IPS-18a (cell line): Measurements from ENCODE around the gene ZNF275.

Source experiments
- H3K27ac ChIP-seq: one replicate; pipeline ENCODE4 v1.5.1; 2013; ENCODE audit warnings: low read length
- H3K27me3 ChIP-seq: one replicate; pipeline ENCODE4 v1.6.1; 2013; ENCODE audit warnings: mild to moderate bottlenecking, low read length; ENCODE audit not compliant: control insufficient read depth, insufficient read depth
- H3K36me3 ChIP-seq: one replicate; pipeline ENCODE4 v1.6.1; 2013; ENCODE audit warnings: low read depth, low read length; ENCODE audit not compliant: control insufficient read depth
- H3K4me1 ChIP-seq: one replicate; pipeline ENCODE4 v1.6.1; 2013; ENCODE audit warnings: low read depth, low read length; ENCODE audit not compliant: control insufficient read depth
- H3K4me3 ChIP-seq: one replicate; pipeline ENCODE4 v1.5.1; 2013; ENCODE audit warnings: low read length
- H3K9ac ChIP-seq: one replicate; pipeline ENCODE4 v1.6.1; 2013; ENCODE audit warnings: mild to moderate bottlenecking, low read length, moderate library complexity
- H3K9me3 ChIP-seq: one replicate; pipeline ENCODE4 v1.6.1; 2013; ENCODE audit warnings: low read depth, low read length; ENCODE audit not compliant: control insufficient read depth

ZNF275 gene

DNA sequence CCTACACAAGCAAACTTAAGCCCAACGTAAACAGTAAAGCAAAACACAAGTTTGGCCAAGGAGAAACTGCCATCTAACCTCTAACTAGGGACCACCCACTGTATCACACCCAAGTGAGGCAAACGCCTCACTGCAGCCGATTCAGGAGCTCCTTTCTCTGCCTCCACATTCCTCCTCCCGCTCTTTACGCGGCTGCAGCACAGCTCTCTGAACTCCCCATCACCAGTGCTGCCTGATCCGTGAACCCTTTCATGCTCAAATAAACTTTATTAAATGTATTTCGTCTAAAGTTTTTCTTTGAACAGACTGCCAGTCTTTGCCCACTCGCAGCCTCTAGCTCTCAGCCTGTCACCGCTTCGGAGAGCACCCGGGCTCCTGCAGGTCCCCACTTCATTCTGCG is 60.7 kb downstream of the ZNF275 start:
- Histone ChIP-seq H3K4me3 (no peak overlapping the region), H3K9me3 (peaks cover 27% of the 10 kb centered on the region), H3K27me3 (no peaks in the 10 kb centered on the region), H3K36me3 (no peaks in the 10 kb centered on the region), H3K9ac (no peak overlapping the region), H3K27ac (no peak overlapping the region), H3K4me1 (no peaks in the 10 kb centered on the region)

GRCh38 chrX:153395613-153396319 is 61.8 kb downstream of the ZNF275 start:
- Histone ChIP-seq H3K4me1 (no peaks in the 10 kb centered on the region), H3K9ac (no peak overlapping the region), H3K9me3 (peaks cover 21% of the 10 kb centered on the region), H3K4me3 (no peak overlapping the region), H3K27me3 (no peaks in the 10 kb centered on the region), H3K27ac (no peak overlapping the region), H3K36me3 (no peaks in the 10 kb centered on the region)

DNA sequence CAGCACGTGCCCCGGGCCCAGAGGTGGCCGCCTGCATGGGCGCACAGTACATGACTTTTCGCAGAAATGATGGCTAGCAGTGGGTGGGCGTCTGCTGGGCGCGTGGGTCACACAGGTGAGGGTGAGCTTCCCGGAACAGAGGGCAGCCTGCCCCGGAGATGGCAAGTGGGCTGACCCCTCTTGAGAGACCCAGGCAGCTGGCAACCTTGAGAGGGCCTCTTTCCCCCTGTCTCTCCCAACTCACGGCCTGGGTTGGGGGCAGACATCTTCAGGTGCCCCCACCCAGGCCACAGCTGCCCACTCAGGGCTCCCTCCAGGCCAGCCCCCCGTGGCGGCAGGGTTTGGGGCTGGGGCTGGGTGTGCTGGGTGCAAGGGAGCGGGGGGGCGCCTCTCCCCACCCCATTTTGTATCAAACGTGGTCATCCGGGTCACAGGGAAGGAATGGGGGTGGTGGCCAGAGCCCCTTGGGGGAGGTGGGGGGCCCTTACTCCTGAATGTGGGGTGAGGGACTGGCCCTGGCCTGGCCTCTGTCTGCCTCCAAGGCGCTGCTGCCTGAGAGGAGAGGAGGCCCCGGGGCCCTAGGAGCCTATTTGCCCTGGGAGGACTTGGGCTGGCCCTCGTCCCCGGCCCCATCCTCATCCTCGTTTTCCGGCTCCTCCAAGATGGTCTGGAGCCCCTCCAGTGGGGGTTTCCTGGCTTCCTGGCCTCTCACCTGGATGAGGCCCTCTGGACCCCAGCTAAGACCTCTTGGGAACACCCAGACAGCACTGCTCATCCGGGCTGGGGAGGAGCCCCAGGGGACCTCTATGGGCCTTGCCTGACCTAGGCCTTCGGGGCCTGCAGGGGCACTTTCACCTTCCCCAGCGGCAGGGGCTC is 62.6 kb downstream of the ZNF275 start:
- Histone ChIP-seq H3K4me3 (no peak overlapping the region), H3K27me3 (no peaks in the 10 kb centered on the region), H3K27ac (no peak overlapping the region), H3K9me3 (peaks cover 14% of the 10 kb centered on the region), H3K36me3 (no peaks in the 10 kb centered on the region), H3K9ac (no peak overlapping the region), H3K4me1 (no peaks in the 10 kb centered on the region)

- no peak overlapping the region for H3K9ac ChIP-seq
- H3K9me3 ChIP-seq: peaks cover 9% of the 10 kb centered on the region
- no peaks in the 10 kb centered on the region for H3K4me1 ChIP-seq
- no peaks in the 10 kb centered on the region for H3K36me3 ChIP-seq
- no peak overlapping the region for H3K4me3 ChIP-seq
- H3K27ac ChIP-seq: no peak overlapping the region
- H3K27me3 ChIP-seq: no peaks in the 10 kb centered on the region
Measured at GRCh38 chrX:153397256-153397960, 63.5 kb downstream of the ZNF275 start.

DNA sequence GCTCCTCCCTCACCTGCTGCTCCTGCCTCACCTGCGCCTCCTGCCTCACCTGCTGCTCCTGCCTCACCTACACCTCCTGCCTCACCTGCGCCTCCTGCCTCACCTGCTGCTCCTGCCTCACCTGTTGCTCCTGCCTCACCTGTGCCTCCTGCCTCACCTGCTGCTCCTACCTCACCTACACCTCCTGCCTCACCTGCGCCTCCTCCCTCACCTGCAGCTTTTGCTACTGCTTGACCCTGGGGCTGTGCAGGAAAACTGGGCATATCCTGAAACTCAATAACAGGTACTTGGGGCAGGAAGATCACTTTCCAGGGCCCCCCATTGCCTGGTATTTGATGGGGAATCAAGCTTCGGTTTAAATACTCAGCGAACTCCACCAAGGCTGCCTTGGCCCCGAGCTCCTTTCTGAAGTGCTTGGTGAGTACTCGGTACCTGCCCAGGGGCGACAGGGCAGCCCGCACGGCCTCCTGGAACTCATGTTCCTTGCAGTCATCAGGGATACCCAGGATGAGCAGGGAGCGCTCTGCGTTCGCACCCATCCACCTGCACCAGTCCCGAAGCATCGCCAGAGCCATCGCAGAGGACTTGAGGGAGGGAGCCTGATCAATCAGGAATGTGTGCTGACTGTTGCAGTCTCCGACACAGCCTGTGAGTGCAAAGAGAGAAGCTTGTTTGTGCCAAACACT is 64.5 kb downstream of the ZNF275 start:
- H3K27ac ChIP-seq: no peak overlapping the region
- H3K4me3 ChIP-seq: no peak overlapping the region
- H3K4me1 ChIP-seq: no peaks in the 10 kb centered on the region
- no peak overlapping the region for H3K9ac ChIP-seq
- H3K9me3 ChIP-seq: peaks cover 9% of the 10 kb centered on the region
- H3K27me3 ChIP-seq: no peaks in the 10 kb centered on the region
- H3K36me3 ChIP-seq: no peaks in the 10 kb centered on the region

DNA sequence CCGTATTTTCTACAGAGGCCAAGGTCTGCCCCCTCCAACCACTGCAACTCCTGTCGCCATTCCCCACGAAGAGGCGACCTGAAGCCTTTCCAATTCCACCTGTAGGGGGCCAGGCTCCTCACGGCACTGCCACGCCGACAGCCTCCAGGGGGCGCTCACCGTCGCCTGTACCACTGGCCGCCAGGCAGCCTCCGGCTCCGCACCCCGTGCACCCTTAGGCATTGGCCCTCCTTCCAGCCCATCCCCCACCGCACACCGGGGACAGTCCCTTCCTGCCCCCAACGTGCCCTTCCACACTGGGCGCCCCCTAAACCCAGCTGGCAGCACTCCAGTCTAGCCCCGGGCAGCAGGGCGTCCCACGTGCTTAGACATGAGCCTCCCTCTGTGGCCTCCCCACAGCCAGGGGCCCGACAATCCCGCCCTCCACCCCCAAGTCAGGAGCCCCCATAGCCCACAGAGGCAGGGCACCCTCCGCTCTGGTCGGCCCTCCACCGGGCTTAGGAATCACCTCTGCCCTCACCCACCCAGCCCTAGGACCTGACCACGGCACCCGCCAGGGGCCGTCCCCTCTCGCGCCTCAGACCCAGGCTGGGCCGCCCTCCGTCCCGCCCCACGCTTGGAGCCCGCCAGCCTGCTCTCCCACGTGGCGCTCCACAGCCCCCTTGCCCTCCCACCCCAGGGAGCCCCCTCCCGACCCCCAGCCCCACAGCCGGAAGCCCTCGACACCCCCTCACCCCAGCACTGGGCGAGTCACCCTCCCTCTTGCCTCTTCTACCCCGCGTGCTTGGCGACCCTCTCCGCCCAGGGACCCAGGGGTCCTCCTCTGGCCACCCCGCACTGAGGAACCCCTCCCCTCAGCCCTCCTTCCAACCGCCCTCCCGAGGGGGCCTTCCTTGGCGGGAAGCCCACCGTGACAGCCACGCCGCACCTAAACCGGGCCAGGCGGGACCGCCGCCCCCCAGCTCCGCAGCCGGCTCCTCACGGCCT is 66.5 kb downstream of the ZNF275 start:
- no peak overlapping the region for H3K4me3 ChIP-seq
- no peaks in the 10 kb centered on the region for H3K4me1 ChIP-seq
- no peak overlapping the region for H3K9ac ChIP-seq
- H3K9me3 ChIP-seq: peaks cover 3% of the 10 kb centered on the region
- no peaks in the 10 kb centered on the region for H3K36me3 ChIP-seq
- no peaks in the 10 kb centered on the region for H3K27me3 ChIP-seq
- H3K27ac ChIP-seq: no peak overlapping the region

GRCh38 chrX:153401133-153401764 is 67.3 kb downstream of the ZNF275 start, which contains the start of gene PNMA6E:
Gene PNMA6E (minus strand): TSS chrX:153401350. CDS start chrX:153398849, 2,501 bp downstream.
- no peaks in the 10 kb centered on the region for H3K36me3 ChIP-seq
- no peak within 1 kb of the TSS for H3K9ac ChIP-seq
- H3K9me3 ChIP-seq: peaks cover 3% of the 10 kb centered on the region
- H3K27me3 ChIP-seq: no peaks in the 10 kb centered on the region
- no peaks in the 10 kb centered on the region for H3K4me1 ChIP-seq
- H3K27ac ChIP-seq: no peak within 1 kb of the TSS
- H3K4me3 ChIP-seq: no peak within 1 kb of the TSS
